Prostate gland (tissue), 2 donors: ENCODE results near the gene TWF2.

Source experiments
- CTCF ChIP-seq, 4 experiments: fragments of 200-600 bp in 2 of 4; fragments of 450-650 bp in 2 of 4; sonication (generic) in 2 of 4; IDR thresholded peaks; 1 replicate in 3 of 4; 2 replicates in 1 of 4; pipeline ENCODE4 v1.5.1; 2016 to 2019; ENCODE audit warnings: antibody characterized with exemption in 4 of 4, mild to moderate bottlenecking in 2 of 4, moderate library complexity in 2 of 4
- POLR2A ChIP-seq: fragments of 450-650 bp; IDR thresholded peaks from one replicate; pipeline ENCODE4 v1.6.1; 2016; ENCODE audit warnings: antibody characterized with exemption, mild to moderate bottlenecking

DNA sequence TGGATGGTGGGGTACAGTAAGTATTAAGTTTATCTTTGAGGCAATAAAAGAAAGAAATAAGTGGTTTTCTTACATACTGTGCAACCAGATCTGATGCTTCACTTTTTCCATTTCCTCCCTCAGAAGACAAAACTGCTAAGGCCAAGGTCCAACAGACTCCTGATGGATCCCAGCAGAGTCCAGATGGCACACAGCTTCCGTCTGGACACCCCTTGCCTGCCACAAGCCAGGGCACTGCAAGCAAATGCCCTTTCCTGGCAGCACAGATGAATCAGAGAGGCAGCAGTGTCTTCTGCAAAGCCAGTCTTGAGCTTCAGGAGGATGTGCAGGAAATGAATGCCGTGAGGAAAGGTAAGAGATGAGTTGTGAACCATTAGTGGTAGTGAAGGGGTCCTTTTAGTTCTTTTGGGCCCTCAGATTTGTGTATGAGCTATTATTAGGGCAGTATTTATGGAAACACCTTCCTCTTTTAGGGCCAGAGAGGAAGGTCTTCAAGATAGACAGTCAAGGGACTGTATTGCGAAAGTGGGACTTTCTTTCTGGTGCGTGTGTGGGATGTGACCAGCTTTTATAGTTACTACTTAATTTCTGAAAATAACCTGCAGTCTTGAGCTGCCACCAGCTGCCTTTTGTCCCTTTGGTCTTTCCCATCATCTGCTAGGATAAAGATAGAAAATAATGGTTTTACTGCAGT is 36.4 kb downstream of the TWF2 start:
- TF ChIP-seq POLR2A (no peak), CTCF (IDR thresholded peaks at IDR 0.05) (no peak)
